ENCODE data around the gene CCNF.

DNA sequence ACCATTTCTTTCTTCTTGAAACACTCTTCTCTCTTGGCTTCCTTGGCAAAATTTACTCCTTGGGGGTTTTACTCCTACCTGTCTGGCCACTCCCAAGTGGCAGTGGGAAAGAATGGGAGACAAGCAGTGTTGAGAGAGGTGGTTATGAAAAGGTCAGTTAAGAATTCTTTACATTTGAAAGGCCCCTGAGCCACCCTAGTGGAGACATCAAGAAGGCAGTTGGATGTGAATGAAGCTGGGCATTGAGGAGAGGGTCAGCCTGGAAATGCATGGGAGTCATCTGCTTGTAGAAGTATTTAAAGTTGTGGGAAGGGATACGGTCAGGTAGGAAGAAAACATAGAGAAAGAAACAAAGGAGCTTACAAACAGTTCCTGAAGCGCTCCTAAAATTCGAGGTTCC lies 42.3 kb upstream of the CCNF start:
- TF ChIP-seq TBL1XR1 (IDR thresholded peaks at IDR 0.05; ENCODE audit: low read length in 2 of 2) (no peak), TAF7 (tag; IDR thresholded peaks at IDR 0.05) (no peak), YY1 (IDR thresholded peaks at IDR 0.05; ENCODE audit: borderline replicate concordance in 1 of 3, control insufficient read depth in 1 of 3, extremely low read depth in 1 of 3, insufficient read depth in 3 of 3, insufficient read length in 1 of 3, insufficient replicate concordance in 2 of 3, low read depth in 1 of 3, low read length in 2 of 3) (no peak), SMARCC2 (IDR thresholded peaks at IDR 0.05; ENCODE audit: low read depth) (no peak)

All from K562 (cell line).